Duodenal mucosa (tissue), 2 donors: ENCODE measurements around the gene CTNNA1.

Source experiments
- H3K27ac ChIP-seq: one replicate; pipeline ENCODE4 v1.7.0; 2013; ENCODE audit warnings: low read depth, low read length
- H3K27me3 ChIP-seq, 2 donors: one replicate each; pipeline ENCODE4 v1.7.0; 2013; ENCODE audit warnings: low read length in 2 of 2, control low read depth in 1 of 2; ENCODE audit not compliant: insufficient read depth in 2 of 2, control insufficient read depth in 1 of 2
- H3K36me3 ChIP-seq, 2 donors: one replicate each; pipeline ENCODE4 v1.7.0; 2013; ENCODE audit warnings: low read length in 2 of 2, control low read depth in 1 of 2; ENCODE audit not compliant: insufficient read depth in 2 of 2, control insufficient read depth in 1 of 2
- H3K4me1 ChIP-seq, 2 donors: one replicate each; pipeline ENCODE4 v1.7.0; 2013; ENCODE audit warnings: low read length in 2 of 2, control low read depth in 1 of 2; ENCODE audit not compliant: insufficient read depth in 2 of 2, control insufficient read depth in 1 of 2
- H3K4me3 ChIP-seq, 2 donors: one replicate each; pipeline ENCODE4 v1.7.0; 2013; ENCODE audit warnings: low read length in 2 of 2, low read depth in 1 of 2
- H3K9ac ChIP-seq, 2 donors: one replicate each; pipeline ENCODE4 v1.7.0; 2013; ENCODE audit warnings: low read length in 2 of 2, low read depth in 1 of 2
- H3K9me3 ChIP-seq, 2 donors: one replicate each; pipeline ENCODE4 v1.7.0; 2013; ENCODE audit warnings: low read length in 2 of 2, control low read depth in 1 of 2; ENCODE audit not compliant: control insufficient read depth in 1 of 2

The CTNNA1 gene

GRCh38 chr5:138979684-138980280 is 226.6 kb downstream of the CTNNA1 start:
- Histone ChIP-seq H3K36me3 (peaks cover 0 to 4% of the 10 kb centered on the region in 2 donors), H3K4me1 (peaks cover under 1 to 7% of the 10 kb centered on the region in 2 donors), H3K4me3 (no peak overlapping the region), H3K9me3 (no peaks in the 10 kb centered on the region), H3K9ac (no peak overlapping the region), H3K27ac (no peak overlapping the region), H3K27me3 (no peaks in the 10 kb centered on the region)

DNA sequence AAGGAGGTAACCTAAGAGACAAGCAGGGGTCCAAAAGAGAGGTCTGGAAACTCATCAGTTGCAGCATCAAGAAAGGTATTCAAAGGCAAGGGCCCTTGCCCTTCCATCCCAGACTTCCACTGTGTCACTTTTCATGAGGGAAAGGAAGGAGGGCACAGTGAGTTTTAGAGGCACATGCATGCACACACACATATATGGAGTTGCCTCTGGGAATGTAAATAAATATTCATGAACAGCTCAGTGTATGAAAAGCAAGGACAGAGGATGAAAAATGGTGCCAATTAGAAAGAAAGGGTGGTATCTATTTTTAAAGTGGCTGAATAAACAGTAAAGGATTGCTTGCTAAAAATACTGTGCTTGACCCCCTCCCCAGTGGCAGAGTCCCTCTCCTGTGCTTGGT is 227.2 kb downstream of the CTNNA1 start:
- no peak overlapping the region for H3K4me3 ChIP-seq
- no peak overlapping the region for H3K27ac ChIP-seq
- H3K36me3 ChIP-seq: peaks cover 0 to 4% of the 10 kb centered on the region in 2 donors
- no peak overlapping the region for H3K9ac ChIP-seq
- H3K9me3 ChIP-seq: no peaks in the 10 kb centered on the region
- H3K27me3 ChIP-seq: no peaks in the 10 kb centered on the region
- peaks cover 3 to 7% of the 10 kb centered on the region in 2 donors for H3K4me1 ChIP-seq

GRCh38 chr5:138981131-138981530 is 227.9 kb downstream of the CTNNA1 start:
- Histone ChIP-seq H3K9me3 (no peaks in the 10 kb centered on the region), H3K4me3 (no peak overlapping the region), H3K4me1 (peaks cover 5 to 14% of the 10 kb centered on the region in 2 donors), H3K27ac (no peak overlapping the region), H3K9ac (no peak overlapping the region), H3K36me3 (peaks cover 0 to 4% of the 10 kb centered on the region in 2 donors), H3K27me3 (no peaks in the 10 kb centered on the region)

DNA sequence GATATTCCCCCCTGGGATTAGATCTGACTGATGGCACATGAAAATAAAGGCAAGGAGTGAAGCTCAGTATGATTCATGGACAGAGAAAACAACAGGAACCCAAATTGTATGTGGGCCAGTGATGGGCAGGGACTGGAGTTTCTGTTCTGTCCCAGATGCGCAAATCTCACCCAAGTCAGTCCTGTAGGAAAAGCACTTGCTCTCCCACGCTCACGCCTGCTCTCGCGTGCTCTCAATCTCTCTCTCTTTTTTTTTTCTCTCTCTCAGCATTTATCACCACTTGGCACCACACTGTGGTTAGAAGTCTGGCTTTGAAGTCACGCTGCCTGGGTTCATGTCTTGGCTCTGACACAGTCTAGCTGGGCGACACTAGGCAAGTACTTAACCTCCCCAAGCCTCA is 228.4 kb downstream of the CTNNA1 start:
- no peaks in the 10 kb centered on the region for H3K27me3 ChIP-seq
- no peak overlapping the region for H3K4me3 ChIP-seq
- no peaks in the 10 kb centered on the region for H3K9me3 ChIP-seq
- H3K27ac ChIP-seq: no peak overlapping the region
- no peak overlapping the region for H3K9ac ChIP-seq
- H3K4me1 ChIP-seq: peaks cover 5 to 19% of the 10 kb centered on the region in 2 donors
- peaks cover 0 to 4% of the 10 kb centered on the region in 2 donors for H3K36me3 ChIP-seq

GRCh38 chr5:138983984-138984383 is 230.8 kb downstream of the CTNNA1 start:
- no peak overlapping the region for H3K27ac ChIP-seq
- peaks cover 0 to 4% of the 10 kb centered on the region in 2 donors for H3K36me3 ChIP-seq
- peaks cover 5 to 19% of the 10 kb centered on the region in 2 donors for H3K4me1 ChIP-seq
- no peaks in the 10 kb centered on the region for H3K9me3 ChIP-seq
- H3K27me3 ChIP-seq: no peaks in the 10 kb centered on the region
- H3K4me3 ChIP-seq: no peak overlapping the region
- H3K9ac ChIP-seq: no peak overlapping the region
